Measurements from ENCODE around the gene ALDH3B1. TPM values are rescaled to one million over a fixed set of nuclear protein-coding genes. Genes with fewer than 3 reads are reported as not detected.
A peak's percentile ranks its signal among the peaks of the same experiment; 100 is the strongest.

The ALDH3B1 gene
- total RNA-seq, 2 experiments from 2014 or later = not detected

DNA sequence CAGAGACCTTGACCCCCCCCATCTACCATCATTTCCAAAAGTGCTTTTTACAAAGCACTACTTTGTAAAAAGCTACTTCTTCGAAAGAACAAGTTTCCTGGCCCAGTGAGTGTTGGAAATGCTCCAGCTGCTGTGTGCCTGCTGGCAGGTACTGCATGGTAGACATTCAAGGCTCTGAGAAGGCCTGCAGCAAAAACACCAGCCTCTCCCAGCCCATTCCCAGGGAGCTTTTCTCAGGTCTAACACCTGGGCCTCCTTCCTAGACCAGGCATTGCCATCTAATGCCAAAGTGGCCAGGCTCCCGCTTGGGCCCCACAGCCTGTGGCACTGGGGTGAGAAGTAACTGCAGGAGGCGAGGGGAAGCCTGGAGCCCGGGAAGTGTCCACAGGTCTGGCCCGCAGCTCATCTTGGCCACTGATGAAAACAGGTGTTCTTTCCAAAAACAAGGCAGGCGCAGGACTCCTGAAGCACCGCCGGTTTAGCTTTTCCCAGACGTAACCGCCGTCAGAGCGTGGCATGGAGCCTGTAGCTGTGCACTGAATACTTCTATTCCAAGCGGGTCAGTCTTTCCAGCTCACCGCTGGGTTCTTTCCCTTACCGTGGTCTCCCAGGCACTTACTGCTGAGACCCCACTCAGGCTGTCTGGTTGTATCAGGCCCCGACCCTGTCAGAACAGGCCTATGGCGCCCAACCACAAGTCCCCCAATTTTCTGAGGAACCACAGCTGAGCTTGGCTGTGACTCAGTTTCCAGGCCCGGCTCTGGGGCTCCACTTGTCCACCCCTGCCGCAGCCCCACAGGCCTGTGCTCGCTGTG, 27.5 kb downstream of the ALDH3B1 start:
- peak overlapping the region; percentile 5 for H3K4me3 Mint-ChIP-seq
- POLR2A ChIA-PET = no interaction called here
- peak; percentile 24 for DNase-seq
- H3K36me3 Mint-ChIP-seq (ENCODE audit: low read depth) = peaks cover 15% of the 10 kb centered on the region
- no peak for ATAC-seq
- H3K4me1 Mint-ChIP-seq = peaks cover 18% of the 10 kb centered on the region
- intact Hi-C loops (cut with DNase I, micrococcal nuclease) = loop anchor here (2.0 to 10.0 kb wide), 4 partner anchors 17 to 1637 kb away; partner anchors contain the start of genes UNC93B1 (in 2 of the 2) and LTO1 (in 1 of the 2)
- H3K27me3 Mint-ChIP-seq = no peaks in the 10 kb centered on the region
- CTCF ChIA-PET = interaction anchor here (1.6 kb wide), 1 partner anchor 172 kb away, joined by 4 read pairs; no protein-coding TSS in a partner anchor
- peak overlapping the region; percentile 80 for H3K27ac Mint-ChIP-seq
- H3K9me3 Mint-ChIP-seq (ENCODE audit: low read depth) = no peaks in the 10 kb centered on the region

DNA sequence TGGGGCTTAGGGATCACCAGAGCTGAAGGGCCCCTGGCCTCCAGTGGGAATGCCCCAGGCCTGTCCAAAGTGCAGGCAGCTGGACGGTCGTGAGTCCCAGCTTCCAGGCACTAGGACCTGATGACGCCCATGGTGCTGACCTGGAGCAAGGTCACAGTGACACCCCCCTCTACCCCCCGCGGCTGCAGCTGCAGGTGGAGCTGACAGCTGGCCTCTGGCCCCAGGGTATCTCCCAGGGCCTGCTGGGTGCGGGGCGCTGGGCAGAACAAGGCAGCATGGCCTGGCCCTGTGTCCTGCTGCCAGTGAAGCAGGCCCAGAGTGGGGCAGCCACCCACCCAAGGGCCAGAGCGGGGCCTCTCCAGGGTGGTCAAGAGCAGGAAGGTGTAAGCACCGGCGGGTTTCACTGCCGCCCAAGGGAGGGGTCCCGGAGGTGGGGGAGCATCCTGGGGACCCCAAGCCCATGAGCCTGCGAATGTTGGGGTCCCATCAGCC, 28.1 kb downstream of the ALDH3B1 start:
- POLR2A ChIA-PET = no interaction called here
- Mint-ChIP-seq H3K27ac (peak overlapping the region; percentile 19), H3K9me3 (ENCODE audit: low read depth) (no peaks in the 10 kb centered on the region), H3K4me1 (peaks cover 18% of the 10 kb centered on the region), H3K4me3 (peak overlapping the region; percentile 88), H3K27me3 (no peaks in the 10 kb centered on the region), H3K36me3 (ENCODE audit: low read depth) (peaks cover 15% of the 10 kb centered on the region)
- CTCF ChIA-PET = interaction anchor here (0.6 to 1.6 kb wide), 2 partner anchors 10 to 171 kb away, joined by 3 to 4 read pairs; no protein-coding TSS in a partner anchor
- DNase-seq (no peak), ATAC-seq (no peak)
- intact Hi-C loops (cut with DNase I, micrococcal nuclease) = loop anchor here (2.0 to 10.0 kb wide), 4 partner anchors 17 to 1637 kb away; partner anchors contain the start of genes UNC93B1 (in 2 of the 2) and LTO1 (in 1 of the 2)

DNA sequence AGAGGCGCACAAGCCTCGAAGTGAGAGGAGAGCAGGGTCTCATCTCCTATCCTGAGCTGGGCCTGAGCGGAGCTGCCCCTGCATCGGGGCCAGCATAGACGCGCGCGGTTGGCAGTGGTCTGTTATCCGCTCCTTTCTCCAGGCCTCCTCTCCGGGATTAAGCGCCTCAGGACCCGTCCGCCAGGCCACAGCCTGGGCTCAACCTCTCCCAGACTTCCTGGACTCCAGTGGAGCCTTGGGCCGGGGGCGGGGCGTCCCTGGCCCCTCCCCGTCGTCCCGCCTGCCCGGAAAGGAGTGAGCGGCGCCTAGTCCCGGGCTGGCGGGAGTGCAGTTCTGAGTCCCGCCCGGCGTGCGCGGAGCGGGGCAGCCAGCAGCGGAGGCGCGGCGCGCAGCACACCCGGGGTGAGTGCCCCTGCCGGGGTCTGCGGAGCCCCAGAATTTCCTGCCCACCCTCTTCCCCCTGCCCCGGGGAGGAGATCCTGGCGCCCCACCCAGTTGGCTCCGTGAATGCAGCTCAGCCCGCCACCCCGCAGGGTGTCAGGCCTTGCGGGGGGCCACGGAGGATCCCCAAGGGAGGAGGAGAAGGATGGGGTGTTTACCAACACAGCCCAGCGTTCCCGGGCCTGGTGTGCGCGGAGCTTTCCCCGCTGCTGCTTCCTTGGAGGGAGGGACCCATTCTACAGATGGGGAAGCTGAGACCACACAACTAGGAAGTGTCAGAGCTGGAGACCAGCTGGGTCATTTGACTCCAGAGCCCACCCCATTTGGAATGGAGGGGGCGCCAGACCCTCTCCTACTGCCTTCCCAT, 28.8 kb downstream of the ALDH3B1 start, which contains the start of gene TCIRG1:
TSS of gene TCIRG1 (plus strand) at position 308 of the 808 bp plus-strand sequence. CDS start 2,247 bp downstream, outside the sequence.
- CTCF ChIA-PET = interaction anchor here (0.6 to 1.0 kb wide), 3 partner anchors 10 to 1384 kb away, joined by 3 read pairs; no protein-coding TSS in a partner anchor
- H3K36me3 Mint-ChIP-seq (ENCODE audit: low read depth) = peaks cover 15% of the 10 kb centered on the region
- peak within 1 kb of the TSS; percentile 88 for H3K4me3 Mint-ChIP-seq
- ATAC-seq (peak; percentile 76), DNase-seq (peak; percentile 82)
- H3K27me3 Mint-ChIP-seq = no peaks in the 10 kb centered on the region
- POLR2A ChIA-PET = no interaction called here
- H3K4me1 Mint-ChIP-seq = peaks cover 18% of the 10 kb centered on the region
- H3K9me3 Mint-ChIP-seq (ENCODE audit: low read depth) = no peaks in the 10 kb centered on the region
- intact Hi-C loops (cut with DNase I, micrococcal nuclease) = loop anchor here (1.0 to 10.0 kb wide), 6 partner anchors 16 to 1636 kb away; partner anchors contain the start of genes UNC93B1 (in 2 of the 2), CHKA (in 1 of the 2) and LTO1 (in 1 of the 2)
- H3K27ac Mint-ChIP-seq = peak within 1 kb of the TSS; percentile 90

DNA sequence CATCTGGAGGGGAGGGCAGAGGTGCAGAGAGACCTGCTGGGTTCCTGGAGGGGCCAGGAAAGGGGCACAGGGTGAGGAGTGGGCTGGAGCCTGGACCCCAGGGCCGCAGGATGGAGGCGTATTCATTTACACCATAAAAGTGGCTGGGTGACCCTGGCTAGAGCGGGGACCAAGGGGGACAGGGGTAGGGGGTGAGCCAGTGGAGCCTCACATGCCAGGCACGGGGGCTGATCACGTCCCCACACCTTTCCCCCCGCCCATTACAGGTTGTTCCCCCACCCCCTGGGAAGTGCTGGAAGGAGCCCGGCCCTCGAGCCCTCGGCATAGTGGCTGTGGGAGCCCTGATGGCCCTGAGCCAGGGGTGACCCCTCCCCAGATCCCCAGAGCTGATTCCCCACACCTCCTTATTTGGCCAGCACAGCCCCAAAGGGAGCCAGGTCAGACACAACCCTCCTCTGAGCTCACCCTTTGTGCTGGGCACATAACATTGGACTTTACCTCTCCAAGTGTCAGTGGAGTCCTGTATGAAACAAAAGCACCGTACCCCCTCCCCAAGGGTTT, 29.5 kb downstream of the ALDH3B1 start:
- H3K4me1 Mint-ChIP-seq = peaks cover 18% of the 10 kb centered on the region
- no peaks in the 10 kb centered on the region for H3K9me3 Mint-ChIP-seq (ENCODE audit: low read depth)
- peak; percentile 1 for ATAC-seq
- CTCF ChIA-PET = interaction anchor here (1.0 kb wide), 1 partner anchor 11 kb away, joined by 3 read pairs; no protein-coding TSS in a partner anchor
- POLR2A ChIA-PET = no interaction called here
- H3K27me3 Mint-ChIP-seq = no peaks in the 10 kb centered on the region
- peak overlapping the region; percentile 88 for H3K4me3 Mint-ChIP-seq
- intact Hi-C loops (cut with DNase I, micrococcal nuclease) = loop anchor here (1.0 to 10.0 kb wide), 8 partner anchors 9 to 1635 kb away; partner anchors contain the start of genes CHKA (in 2 of the 2), NDUFS8 (in 2 of the 2), UNC93B1 (in 2 of the 2) and LTO1 (in 1 of the 2)
- H3K27ac Mint-ChIP-seq = peak overlapping the region; percentile 90
- peaks cover 15% of the 10 kb centered on the region for H3K36me3 Mint-ChIP-seq (ENCODE audit: low read depth)
- DNase-seq = peak; percentile 49

DNA sequence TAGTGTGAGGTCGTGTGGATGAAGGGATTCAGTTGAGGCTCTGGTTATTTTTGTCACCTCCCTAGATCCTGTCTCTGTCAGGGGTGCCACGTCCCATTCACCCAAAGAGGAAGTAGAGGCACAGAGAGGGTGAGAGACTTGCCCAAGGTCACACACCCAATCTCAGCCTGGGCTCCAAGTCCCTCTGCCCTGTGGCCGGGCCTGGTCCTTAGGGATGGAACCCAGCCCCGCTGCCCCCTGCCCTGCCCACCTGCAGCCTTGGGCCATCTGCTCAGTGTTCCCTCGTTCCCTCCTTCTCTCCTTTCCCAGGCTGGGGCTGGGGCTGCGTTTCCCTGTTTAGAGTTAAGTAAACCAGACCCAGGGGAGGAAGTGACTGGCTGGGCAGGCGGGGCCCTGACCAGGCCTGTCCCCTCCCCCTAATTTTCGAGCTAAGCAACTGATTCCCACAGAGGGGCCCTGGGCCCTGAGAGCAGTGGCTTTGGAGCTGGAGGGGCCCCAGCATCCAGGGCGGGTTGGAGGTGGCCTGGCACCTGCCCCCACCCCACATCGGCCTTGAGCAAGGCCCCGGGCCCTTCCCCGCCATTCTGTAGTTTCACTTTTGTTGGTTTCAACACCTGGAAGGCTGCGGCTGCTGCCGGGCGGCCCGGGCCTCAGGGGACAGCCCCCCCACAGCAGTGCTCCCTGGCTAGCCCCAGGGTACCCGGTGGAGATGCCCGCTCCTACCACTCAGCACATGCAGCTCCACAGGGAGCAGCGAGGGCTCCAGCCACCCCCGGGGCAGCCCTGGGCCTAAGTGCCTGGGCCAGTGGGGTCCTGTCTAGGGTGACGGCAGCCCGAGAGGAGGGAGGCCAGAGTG, 30.2 kb downstream of the ALDH3B1 start:
- intact Hi-C loops (cut with DNase I, micrococcal nuclease) = loop anchor here (1.0 to 2.0 kb wide), 2 partner anchors 10 to 80 kb away; partner anchors contain the start of genes NDUFS8 (in 2 of the 2) and CHKA (in 1 of the 2)
- POLR2A ChIA-PET = interaction anchor here (0.8 kb wide), 1 partner anchor 76 kb away, joined by 3 read pairs; no protein-coding TSS in a partner anchor

DNA sequence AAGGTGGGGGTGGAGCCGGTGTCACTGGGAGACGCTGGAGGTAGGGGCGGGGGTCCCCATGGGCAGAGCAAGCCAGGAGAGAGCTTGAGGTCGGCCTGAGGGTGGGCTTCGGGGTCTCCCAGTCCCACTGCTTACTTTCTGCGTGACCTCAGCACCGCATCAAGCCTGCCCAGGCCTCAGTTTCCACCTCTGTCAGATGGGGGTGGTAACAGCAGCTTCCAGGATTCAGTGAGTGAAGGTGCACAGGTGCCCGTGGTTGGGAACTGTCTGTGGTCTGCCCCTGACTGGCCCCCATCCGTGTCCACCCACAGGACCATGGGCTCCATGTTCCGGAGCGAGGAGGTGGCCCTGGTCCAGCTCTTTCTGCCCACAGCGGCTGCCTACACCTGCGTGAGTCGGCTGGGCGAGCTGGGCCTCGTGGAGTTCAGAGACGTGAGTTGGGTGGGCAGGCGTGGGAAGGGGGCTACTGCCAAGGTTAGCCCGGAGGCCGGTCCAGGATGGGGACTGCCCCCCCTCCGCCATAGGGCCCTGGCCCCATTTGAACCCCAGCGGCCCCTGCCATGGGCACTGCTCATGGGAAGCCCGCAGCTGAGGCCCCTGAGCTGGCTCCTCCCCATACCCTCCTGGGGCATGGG, 30.9 kb downstream of the ALDH3B1 start:
- Mint-ChIP-seq H3K36me3 (ENCODE audit: low read depth) (peaks cover 10% of the 10 kb centered on the region), H3K9me3 (ENCODE audit: low read depth) (no peaks in the 10 kb centered on the region), H3K27ac (no peak overlapping the region), H3K27me3 (no peaks in the 10 kb centered on the region), H3K4me1 (peaks cover 18% of the 10 kb centered on the region), H3K4me3 (peak overlapping the region; percentile 88)
- CTCF ChIA-PET = no interaction called here
- intact Hi-C loops (cut with DNase I, micrococcal nuclease) = loop anchor here (1.0 to 2.0 kb wide), 2 partner anchors 11 to 80 kb away; partner anchors contain the start of genes NDUFS8 (in 2 of the 2) and CHKA (in 1 of the 2)
- DNase-seq = peak; percentile 5
- POLR2A ChIA-PET = interaction anchor here (0.5 to 0.8 kb wide), 2 partner anchors 10 to 76 kb away, joined by 3 read pairs; no protein-coding TSS in a partner anchor
- ATAC-seq = no peak

More for the DNA sequence above, 30.2 kb downstream of the ALDH3B1 start:
- H3K27ac Mint-ChIP-seq = peak overlapping the region; percentile 90
- H3K27me3 Mint-ChIP-seq = no peaks in the 10 kb centered on the region
- H3K4me1 Mint-ChIP-seq = peaks cover 18% of the 10 kb centered on the region
- peak overlapping the region; percentile 88 for H3K4me3 Mint-ChIP-seq
- H3K36me3 Mint-ChIP-seq (ENCODE audit: low read depth) = peaks cover 13% of the 10 kb centered on the region
- CTCF ChIA-PET = interaction anchor here (0.6 kb wide), 1 partner anchor 71 kb away, joined by 3 read pairs; no protein-coding TSS in a partner anchor
- H3K9me3 Mint-ChIP-seq (ENCODE audit: low read depth) = no peaks in the 10 kb centered on the region
- ATAC-seq = peak; percentile 62
- peak; percentile 78 for DNase-seq

DNA sequence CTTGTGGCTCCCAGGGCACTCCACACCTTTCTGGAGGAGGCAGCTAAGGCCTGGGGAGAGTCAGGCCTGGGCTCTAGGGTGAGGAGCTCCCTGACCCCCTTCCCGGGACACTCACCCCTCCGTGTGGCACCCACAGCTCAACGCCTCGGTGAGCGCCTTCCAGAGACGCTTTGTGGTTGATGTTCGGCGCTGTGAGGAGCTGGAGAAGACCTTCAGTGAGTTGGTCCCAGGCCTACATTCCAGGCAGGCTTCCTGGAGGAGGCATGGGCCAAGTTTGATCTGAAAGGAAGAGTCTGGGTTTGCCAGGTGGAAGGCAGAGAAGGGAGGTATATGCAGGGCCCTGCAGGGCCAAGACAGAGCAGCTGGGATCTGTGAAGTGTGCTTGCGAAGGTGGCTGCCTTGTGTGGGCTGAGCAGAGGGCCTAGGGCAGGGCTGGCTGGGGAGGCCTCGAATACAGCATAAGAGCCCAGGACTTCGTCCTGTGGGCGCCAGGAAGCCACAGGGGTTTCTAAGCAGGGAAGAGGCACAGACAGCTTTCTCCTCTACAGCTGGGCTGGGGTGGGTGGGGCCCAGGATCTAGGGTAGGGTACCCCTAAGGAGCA, 31.6 kb downstream of the ALDH3B1 start:
- Mint-ChIP-seq H3K9me3 (ENCODE audit: low read depth) (no peaks in the 10 kb centered on the region), H3K4me1 (peaks cover 17% of the 10 kb centered on the region), H3K27ac (no peak overlapping the region), H3K4me3 (no peak overlapping the region), H3K27me3 (no peaks in the 10 kb centered on the region), H3K36me3 (ENCODE audit: low read depth) (peaks cover 10% of the 10 kb centered on the region)
- POLR2A ChIA-PET = interaction anchor here (0.8 kb wide), 1 partner anchor 75 kb away, joined by 3 read pairs; no protein-coding TSS in a partner anchor
- intact Hi-C loops (cut with DNase I, micrococcal nuclease) = loop anchor here in 1 of 2 experiments (2.0 kb wide), 1 partner anchor 79 kb away; the partner anchor contains the start of gene CHKA
- CTCF ChIA-PET = no interaction called here
- DNase-seq (peak; percentile 9), ATAC-seq (no peak)

DNA sequence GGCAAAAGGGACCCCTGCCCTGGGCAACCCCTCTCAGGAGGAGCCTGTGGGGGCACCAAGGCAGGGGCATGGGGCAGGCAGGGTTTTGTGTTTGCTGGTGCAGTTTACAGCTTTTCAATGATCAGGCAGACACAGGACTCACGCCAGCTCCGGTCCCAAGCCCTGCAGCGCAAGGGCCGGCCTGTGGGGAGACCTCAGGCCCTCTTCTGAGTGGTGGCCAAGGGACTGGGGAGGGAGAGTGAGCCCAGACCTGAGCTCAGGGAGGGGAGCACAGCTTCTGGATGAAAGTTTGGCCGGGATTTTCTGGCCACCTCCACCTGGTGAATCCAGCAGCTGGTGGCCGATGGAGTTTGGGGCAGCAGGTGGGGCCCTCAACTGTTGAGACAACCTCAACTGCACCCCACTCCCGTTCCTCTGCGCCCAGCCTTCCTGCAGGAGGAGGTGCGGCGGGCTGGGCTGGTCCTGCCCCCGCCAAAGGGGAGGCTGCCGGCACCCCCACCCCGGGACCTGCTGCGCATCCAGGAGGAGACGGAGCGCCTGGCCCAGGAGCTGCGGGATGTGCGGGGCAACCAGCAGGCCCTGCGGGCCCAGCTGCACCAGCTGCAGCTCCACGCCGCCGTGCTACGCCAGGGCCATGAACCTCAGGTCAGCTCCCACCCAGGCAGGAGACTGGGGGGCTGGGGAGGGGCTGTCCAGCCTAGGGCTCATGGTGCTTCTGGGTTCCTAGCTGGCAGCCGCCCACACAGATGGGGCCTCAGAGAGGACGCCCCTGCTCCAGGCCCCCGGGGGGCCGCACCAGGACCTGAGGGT, 32.3 kb downstream of the ALDH3B1 start:
- H3K4me3 Mint-ChIP-seq = no peak overlapping the region
- no peaks in the 10 kb centered on the region for H3K9me3 Mint-ChIP-seq (ENCODE audit: low read depth)
- POLR2A ChIA-PET = interaction anchor here (0.7 kb wide), 1 partner anchor 481 kb away, joined by 4 read pairs; no protein-coding TSS in a partner anchor
- ATAC-seq = no peak
- no peak overlapping the region for H3K27ac Mint-ChIP-seq
- intact Hi-C loops (cut with DNase I, micrococcal nuclease) = no loop called here
- peaks cover 12% of the 10 kb centered on the region for H3K36me3 Mint-ChIP-seq (ENCODE audit: low read depth)
- peaks cover 9% of the 10 kb centered on the region for H3K4me1 Mint-ChIP-seq
- peak; percentile 4 for DNase-seq
- CTCF ChIA-PET = interaction anchor here (1.0 kb wide), 1 partner anchor 177 kb away, joined by 4 read pairs; no protein-coding TSS in a partner anchor
- H3K27me3 Mint-ChIP-seq = no peaks in the 10 kb centered on the region

Data from activated CD4-positive, alpha-beta T cell treated with anti-CD3 and anti-CD28 coated beads for 36 hours (primary cell).